Left renal cortex interstitium (tissue), 4 donors: ENCODE data around the gene HSF5. TPM values are rescaled to one million over a fixed set of nuclear protein-coding genes. Genes with fewer than 3 reads are reported as not detected.
"Not testable (repeated sequence)": the region's sequence is repeated elsewhere in the genome, so short reads cannot be mapped to it uniquely, and the experiment has no call there.

Experiments used
- DNase-seq, 4 donors: peaks; one replicate each; pipeline ENCODE4 v3.0.0-alpha.2; 2013; ENCODE audit warnings: low read depth in 4 of 4, low spot score in 2 of 4, missing footprints in 1 of 4
- polyA plus RNA-seq, 4 donors: library from polyadenylated mRNA; unstranded; fragments of 120-200 nt; gene quantifications; one replicate each; pipeline ENCODE4 v1.2.1, GENCODE V29; 2013; ENCODE audit not compliant: insufficient read length in 4 of 4

Gene HSF5
- polyA plus RNA-seq, 4 donors: 0.36 to 0.49 (median 0.38) TPM

- no peak for DNase-seq
Measured at GRCh38 chr17:58488428-58488890, 251 bp upstream of the HSF5 start.

GRCh38 chr17:58484600-58484999, 3.6 kb downstream of the HSF5 start:
- DNase-seq: no peak

DNA sequence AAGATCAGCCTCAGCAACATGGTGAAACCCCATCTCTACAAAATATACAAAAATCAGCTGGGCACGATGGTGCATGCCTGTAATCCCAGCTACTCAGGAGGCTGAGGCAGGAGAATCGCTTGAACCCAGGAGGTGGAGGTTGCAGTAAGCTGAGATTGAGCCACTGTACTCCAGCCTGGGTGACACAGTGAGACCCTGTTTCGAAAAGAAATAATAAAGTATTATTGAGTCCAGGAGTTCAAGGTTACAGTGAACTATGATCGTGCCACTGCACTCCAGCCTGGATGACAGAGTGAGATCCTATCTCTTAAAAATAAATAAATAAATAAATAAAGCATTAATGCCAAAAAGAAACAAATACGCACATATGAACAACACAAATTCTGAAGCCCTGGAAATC, 6.4 kb downstream of the HSF5 start:
- not testable (repeated sequence) for DNase-seq

DNA sequence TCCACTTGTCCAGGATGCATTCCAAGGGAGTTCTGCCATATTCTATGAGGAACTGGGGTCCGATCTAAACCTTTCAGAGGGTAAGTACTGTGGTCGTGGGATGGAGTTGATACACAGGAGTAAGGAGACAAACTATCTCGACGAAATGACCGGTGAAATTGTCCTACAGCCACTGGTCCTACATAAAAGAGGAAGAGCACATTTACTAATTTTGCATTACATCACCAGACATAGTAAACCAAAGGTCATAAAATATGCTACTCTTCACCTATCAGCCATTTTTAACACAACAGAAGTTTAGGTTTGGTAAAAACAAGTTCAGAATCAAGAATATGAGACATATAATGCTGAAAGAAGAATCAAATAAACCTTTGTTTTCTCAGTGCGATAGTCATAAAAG, 8.1 kb downstream of the HSF5 start:
- no peak for DNase-seq

GRCh38 chr17:58476812-58477211, 11.4 kb downstream of the HSF5 start:
- DNase-seq: no peak

DNA sequence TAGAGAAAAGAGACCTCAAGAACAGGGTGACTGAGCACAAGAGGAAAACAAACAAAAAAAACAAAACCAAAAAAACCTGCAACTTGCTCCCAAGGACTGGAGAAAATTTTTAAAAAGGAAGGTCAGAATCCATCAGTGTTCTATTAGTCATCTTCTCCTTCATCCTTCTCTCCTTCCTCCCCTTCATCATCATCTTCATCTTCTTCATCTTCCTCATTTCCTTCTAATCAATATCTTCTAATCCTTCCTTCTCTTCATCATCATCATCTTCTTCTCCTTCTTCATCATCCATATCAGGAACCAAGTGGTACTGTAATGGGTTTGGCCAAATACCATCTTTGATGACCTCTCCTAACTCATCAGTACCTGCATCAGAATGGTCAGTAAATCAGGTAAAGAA, 12.2 kb downstream of the HSF5 start:
- DNase-seq: no peak

- no peak for DNase-seq
Measured at GRCh38 chr17:58470356-58470755, 17.9 kb downstream of the HSF5 start.

- no peak for DNase-seq
Measured at GRCh38 chr17:58468944-58469343, 19.3 kb downstream of the HSF5 start.

DNA sequence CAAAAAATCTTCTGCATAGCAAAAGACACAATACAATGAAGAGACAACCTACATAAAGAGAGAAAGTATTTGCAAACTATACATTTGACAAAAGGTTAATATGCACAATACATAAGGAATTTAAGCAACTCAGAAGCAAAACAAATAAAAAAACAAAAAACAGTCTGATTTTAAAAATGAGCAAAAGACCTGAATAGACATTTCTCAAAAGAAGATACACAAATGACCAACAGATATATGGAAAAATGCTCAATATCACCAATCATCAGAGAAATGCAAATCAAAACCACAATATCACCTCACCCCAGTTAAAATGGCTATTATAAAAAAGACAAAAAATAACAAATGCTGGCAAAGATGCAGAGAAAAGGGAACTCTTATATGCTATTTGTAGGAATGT, 32.7 kb downstream of the HSF5 start:
- no peak for DNase-seq

GRCh38 chr17:58452738-58453137, 35.5 kb downstream of the HSF5 start:
- no peak for DNase-seq

DNA sequence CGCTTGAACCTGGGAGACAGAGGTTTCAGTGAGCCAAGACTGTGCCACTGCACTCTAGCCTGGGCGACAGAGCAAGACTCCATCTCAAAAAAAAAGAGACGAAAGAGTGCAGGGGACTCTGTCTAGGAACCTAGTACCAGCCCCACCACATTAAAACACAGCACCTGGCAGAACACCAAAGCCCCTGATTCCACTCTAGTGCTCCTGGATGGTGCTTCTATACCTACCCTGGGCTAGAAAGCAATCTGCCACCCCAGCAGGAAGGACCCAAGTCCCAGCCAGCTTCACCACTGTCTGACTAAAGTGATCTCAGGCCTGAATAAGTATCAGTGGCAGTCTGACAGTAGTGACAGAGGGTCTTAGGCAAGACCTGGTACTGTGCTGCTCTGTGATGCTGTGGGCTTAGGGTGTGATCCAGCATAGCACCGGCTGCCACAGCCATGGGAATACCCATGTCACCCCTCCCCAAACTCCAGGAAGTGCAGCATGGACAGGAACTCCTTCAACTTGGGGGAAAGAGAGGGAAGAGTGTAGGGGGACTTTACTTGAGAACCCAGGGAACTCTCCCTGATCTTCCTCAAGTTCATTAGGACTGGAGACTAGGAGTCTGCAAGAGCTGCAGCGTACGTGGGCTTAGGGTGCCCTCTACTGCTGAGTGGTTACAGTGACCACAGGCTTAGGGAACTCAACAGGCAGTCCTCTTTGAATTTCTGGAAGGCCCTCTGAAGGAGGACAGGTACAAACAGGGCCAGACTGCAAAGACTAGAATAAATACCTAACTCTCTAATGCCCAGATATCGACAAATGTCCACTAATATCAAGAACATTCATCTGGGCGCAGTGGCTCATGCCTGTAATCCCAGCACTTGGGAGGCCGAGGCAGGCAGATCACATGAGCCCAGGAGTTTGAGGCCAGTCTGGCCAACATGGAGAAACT, 40.9 kb downstream of the HSF5 start:
- DNase-seq: peak; percentile 1 to 56 (median 9)

GRCh38 chr17:58446086-58446485, 42.1 kb downstream of the HSF5 start:
- DNase-seq: no peak

- DNase-seq: no peak
Measured at GRCh38 chr17:58436805-58437239, 51.4 kb downstream of the HSF5 start.

DNA sequence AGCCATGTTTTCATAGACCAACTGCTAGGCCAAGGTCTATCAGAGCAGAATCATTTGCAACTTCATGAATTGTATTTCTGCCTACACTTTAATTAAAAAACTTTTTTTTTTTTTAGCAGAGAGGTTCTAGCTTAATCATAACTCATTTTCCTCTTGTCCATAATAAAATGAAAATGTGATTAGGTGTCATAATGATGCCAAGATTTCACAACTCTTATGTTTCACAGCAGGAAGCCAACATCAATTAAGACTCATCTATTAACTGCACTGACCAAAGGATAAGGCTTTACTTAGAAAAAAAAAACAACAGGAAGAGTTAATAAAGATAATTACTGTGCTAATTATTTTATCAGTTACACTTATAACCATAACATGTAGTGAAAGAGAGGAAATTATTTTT, 52.0 kb downstream of the HSF5 start:
- no peak for DNase-seq

DNA sequence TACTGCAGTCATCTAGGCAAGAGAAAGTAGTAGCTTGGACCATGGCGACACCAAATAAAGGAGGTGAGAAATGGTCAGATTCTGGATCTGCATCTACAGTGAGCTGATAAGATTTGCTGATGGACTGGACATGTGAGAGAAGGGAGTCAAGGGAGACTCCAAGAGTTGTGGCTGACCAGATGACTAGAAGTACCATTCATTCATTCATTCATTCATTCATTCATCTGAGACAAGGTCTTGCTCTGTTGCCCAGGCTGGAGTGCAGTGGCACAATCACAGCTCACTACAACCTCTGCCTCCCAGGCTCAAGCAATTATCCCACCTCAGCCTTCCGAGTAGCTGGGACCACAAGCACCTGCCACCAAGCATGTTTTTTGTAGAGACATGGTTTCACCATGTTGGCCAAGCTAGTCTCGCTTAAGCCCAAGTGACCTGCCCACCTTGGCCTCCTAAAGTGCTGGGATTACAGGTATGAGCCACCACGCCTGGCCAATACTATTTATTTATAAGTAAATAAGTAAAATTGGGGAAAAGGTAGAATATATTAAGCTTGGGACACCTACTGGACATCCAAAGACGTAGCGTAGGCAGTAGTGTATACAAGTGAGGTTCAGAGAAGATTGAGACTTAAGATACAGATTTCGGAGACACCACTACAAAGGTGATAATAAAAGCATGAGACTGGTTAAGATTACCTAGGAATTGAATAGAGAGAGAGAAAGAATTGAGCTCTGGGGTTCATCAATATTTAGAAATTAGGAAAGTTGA, 55.2 kb downstream of the HSF5 start:
- no peak for DNase-seq

GRCh38 chr17:58427807-58428206, 60.4 kb downstream of the HSF5 start:
- no peak for DNase-seq

GRCh38 chr17:58421711-58422110, 66.5 kb downstream of the HSF5 start:
- no peak for DNase-seq

- DNase-seq: no peak
Measured at GRCh38 chr17:58420827-58421226, 67.4 kb downstream of the HSF5 start.

GRCh38 chr17:58417300-58418092, 70.7 kb downstream of the HSF5 start, which contains the start of gene RNF43:
Gene RNF43 (minus strand): TSS chr17:58417534. CDS start chr17:58415577, 1,957 bp downstream.
- DNase-seq: peak; percentile 77 to 93 (median 84)

- DNase-seq: no peak
Measured at GRCh38 chr17:58416937-58417299, 71.3 kb downstream of the HSF5 start.

GRCh38 chr17:58416396-58416795, 71.8 kb downstream of the HSF5 start:
- DNase-seq: no peak
